ENCODE data around the gene KLF2. TPM values are rescaled to one million over a fixed set of nuclear protein-coding genes. Genes with fewer than 3 reads are reported as not detected.
A peak's percentile ranks its signal among the peaks of the same experiment; 100 is the strongest.

The KLF2 gene
- total RNA-seq, 3 donors from 2014 or later (not counting 1 experiment from before 2014, with no cell fraction given), result 246 to 645 (median 377) TPM

- 93% methylated on average over 23 of the region's 27 CpGs for WGBS (ENCODE audit: insufficient coverage)
- Mint-ChIP-seq H3K27me3 (ENCODE audit: low read depth in 2 of 2) (peaks cover 0 to 5% of the 10 kb centered on the region in 2 donors), H3K9me3 (no peaks in the 10 kb centered on the region), H3K36me3 (no peaks in the 10 kb centered on the region), H3K4me1 (no peaks in the 10 kb centered on the region), H3K4me3 (no peak overlapping the region), H3K27ac (no peak overlapping the region)
- intact Hi-C loops (cut with micrococcal nuclease), result no loop called here
- H3K9me3 ChIP-seq (ENCODE audit: control insufficient read depth, insufficient read depth, low read length), result no peaks in the 10 kb centered on the region
- DNase-seq (no peak), ATAC-seq (peak in 1 of 3 donors; percentile 27)
- no peak overlapping the region for H3K4me3 ChIP-seq (ENCODE audit: low read length)
- TF ChIP-seq CTCF (IDR thresholded peaks at IDR 0.05), result no peak
- H3K36me3 ChIP-seq (ENCODE audit: control insufficient read depth, insufficient read depth, low read length), result no peaks in the 10 kb centered on the region
- peaks cover 5% of the 10 kb centered on the region for H3K4me1 ChIP-seq (ENCODE audit: control insufficient read depth, insufficient read depth, low read length)
- no peak overlapping the region for H3K27ac ChIP-seq (ENCODE audit: low read length)
- no peaks in the 10 kb centered on the region for H3K27me3 ChIP-seq (ENCODE audit: control insufficient read depth, insufficient read depth, low read length)
These were observed 31.2 kb upstream of the KLF2 start for GRCh38 chr19:16293118-16294091.

- TF ChIP-seq CTCF (IDR thresholded peaks at IDR 0.05), result no peak
- H3K27ac Mint-ChIP-seq, result no peak overlapping the region
- H3K36me3 ChIP-seq (ENCODE audit: control insufficient read depth, insufficient read depth, low read length), result no peaks in the 10 kb centered on the region
- WGBS (ENCODE audit: insufficient coverage), result 84% methylated on average over 11 of the region's 12 CpGs
- H3K9me3 ChIP-seq (ENCODE audit: control insufficient read depth, insufficient read depth, low read length), result no peaks in the 10 kb centered on the region
- H3K27ac ChIP-seq (ENCODE audit: low read length), result no peak overlapping the region
- H3K27me3 Mint-ChIP-seq (ENCODE audit: low read depth in 2 of 2), result peaks cover 0 to 2% of the 10 kb centered on the region in 2 donors
- intact Hi-C loops (cut with micrococcal nuclease), result no loop called here
- H3K9me3 Mint-ChIP-seq, result no peaks in the 10 kb centered on the region
- DNase-seq (no peak), ATAC-seq (no peak)
- no peak overlapping the region for H3K4me3 Mint-ChIP-seq
- no peaks in the 10 kb centered on the region for H3K27me3 ChIP-seq (ENCODE audit: control insufficient read depth, insufficient read depth, low read length)
- peaks cover 2% of the 10 kb centered on the region for H3K4me1 ChIP-seq (ENCODE audit: control insufficient read depth, insufficient read depth, low read length)
- no peaks in the 10 kb centered on the region for H3K4me1 Mint-ChIP-seq
- no peaks in the 10 kb centered on the region for H3K36me3 Mint-ChIP-seq
- no peak overlapping the region for H3K4me3 ChIP-seq (ENCODE audit: low read length)
These were observed 29.6 kb upstream of the KLF2 start for GRCh38 chr19:16295057-16295456.

GRCh38 chr19:16296713-16297112, 27.9 kb upstream of the KLF2 start:
- intact Hi-C loops (cut with micrococcal nuclease), result no loop called here
- Mint-ChIP-seq H3K4me1 (no peaks in the 10 kb centered on the region), H3K36me3 (no peaks in the 10 kb centered on the region), H3K27ac (no peak overlapping the region), H3K9me3 (no peaks in the 10 kb centered on the region), H3K27me3 (ENCODE audit: low read depth in 2 of 2) (peaks cover 0 to 2% of the 10 kb centered on the region in 2 donors), H3K4me3 (no peak overlapping the region)
- Histone ChIP-seq H3K9me3 (ENCODE audit: control insufficient read depth, insufficient read depth, low read length) (no peaks in the 10 kb centered on the region), H3K4me3 (ENCODE audit: low read length) (no peak overlapping the region), H3K27ac (ENCODE audit: low read length) (no peak overlapping the region), H3K4me1 (ENCODE audit: control insufficient read depth, insufficient read depth, low read length) (peaks cover 2% of the 10 kb centered on the region), H3K36me3 (ENCODE audit: control insufficient read depth, insufficient read depth, low read length) (no peaks in the 10 kb centered on the region), H3K27me3 (ENCODE audit: control insufficient read depth, insufficient read depth, low read length) (no peaks in the 10 kb centered on the region)
- TF ChIP-seq CTCF (IDR thresholded peaks at IDR 0.05), result no peak
- ATAC-seq (no peak), DNase-seq (no peak)
- 82% methylated on average over 7 of the region's 7 CpGs for WGBS (ENCODE audit: insufficient coverage)

All from natural killer cell (primary cell).